22Rv1 (cell line): Measurements from ENCODE around the gene RRAS2.
A peak's percentile ranks its signal among the peaks of the same experiment; 100 is the strongest.

Experiments used
- H3K27ac ChIP-seq: fragments of 450-650 bp; 2 replicates; pipeline ENCODE4 v1.5.1; 2017
- ZFX ChIP-seq: fragments of 450-650 bp; IDR thresholded peaks from 2 replicates; pipeline ENCODE4 v1.6.1; 2017; ENCODE audit warnings: antibody characterized with exemption, borderline replicate concordance
- TF ChIP-seq, protein P1 (sequence below): fragments of 450-650 bp; IDR thresholded peaks from 2 replicates; pipeline ENCODE4 v1.5.1; 2017; ENCODE audit warnings: mild to moderate bottlenecking

The RRAS2 gene

GRCh38 chr11:14380125-14380936 is 21.3 kb upstream of the RRAS2 start:
- peak overlapping the region; percentile 49 for H3K27ac ChIP-seq

GRCh38 chr11:14378171-14378570 is 19.2 kb upstream of the RRAS2 start:
- TF ChIP-seq, protein P1, sequence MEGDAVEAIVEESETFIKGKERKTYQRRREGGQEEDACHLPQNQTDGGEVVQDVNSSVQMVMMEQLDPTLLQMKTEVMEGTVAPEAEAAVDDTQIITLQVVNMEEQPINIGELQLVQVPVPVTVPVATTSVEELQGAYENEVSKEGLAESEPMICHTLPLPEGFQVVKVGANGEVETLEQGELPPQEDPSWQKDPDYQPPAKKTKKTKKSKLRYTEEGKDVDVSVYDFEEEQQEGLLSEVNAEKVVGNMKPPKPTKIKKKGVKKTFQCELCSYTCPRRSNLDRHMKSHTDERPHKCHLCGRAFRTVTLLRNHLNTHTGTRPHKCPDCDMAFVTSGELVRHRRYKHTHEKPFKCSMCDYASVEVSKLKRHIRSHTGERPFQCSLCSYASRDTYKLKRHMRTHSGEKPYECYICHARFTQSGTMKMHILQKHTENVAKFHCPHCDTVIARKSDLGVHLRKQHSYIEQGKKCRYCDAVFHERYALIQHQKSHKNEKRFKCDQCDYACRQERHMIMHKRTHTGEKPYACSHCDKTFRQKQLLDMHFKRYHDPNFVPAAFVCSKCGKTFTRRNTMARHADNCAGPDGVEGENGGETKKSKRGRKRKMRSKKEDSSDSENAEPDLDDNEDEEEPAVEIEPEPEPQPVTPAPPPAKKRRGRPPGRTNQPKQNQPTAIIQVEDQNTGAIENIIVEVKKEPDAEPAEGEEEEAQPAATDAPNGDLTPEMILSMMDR: no peak
- TF ChIP-seq ZFX: no peak
- H3K27ac ChIP-seq: no peak overlapping the region

More at GRCh38 chr11:14380125-14380936, 21.3 kb upstream of the RRAS2 start:
- TF ChIP-seq, protein P1: no peak

DNA sequence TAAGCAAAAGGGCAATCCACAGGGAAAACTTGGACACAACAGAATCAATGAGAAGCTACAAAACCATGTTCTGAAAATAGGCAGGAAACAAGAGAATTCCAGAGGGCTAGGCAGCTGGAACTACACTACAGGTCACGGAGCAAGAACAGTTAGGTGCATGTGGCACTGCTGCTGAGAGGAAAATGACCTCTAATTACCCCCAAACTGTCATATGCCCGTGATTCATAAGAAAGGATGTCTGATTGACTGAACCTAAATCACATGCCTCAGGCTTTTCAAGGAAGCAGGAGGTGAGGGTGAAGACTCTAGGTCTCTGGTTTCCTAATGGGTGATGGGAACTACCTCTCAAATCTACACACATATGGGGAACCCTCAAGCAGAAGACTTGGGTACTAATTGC is 17.9 kb upstream of the RRAS2 start:
- TF ChIP-seq, protein P1: no peak
- no peak for TF ChIP-seq ZFX
- no peak overlapping the region for H3K27ac ChIP-seq

DNA sequence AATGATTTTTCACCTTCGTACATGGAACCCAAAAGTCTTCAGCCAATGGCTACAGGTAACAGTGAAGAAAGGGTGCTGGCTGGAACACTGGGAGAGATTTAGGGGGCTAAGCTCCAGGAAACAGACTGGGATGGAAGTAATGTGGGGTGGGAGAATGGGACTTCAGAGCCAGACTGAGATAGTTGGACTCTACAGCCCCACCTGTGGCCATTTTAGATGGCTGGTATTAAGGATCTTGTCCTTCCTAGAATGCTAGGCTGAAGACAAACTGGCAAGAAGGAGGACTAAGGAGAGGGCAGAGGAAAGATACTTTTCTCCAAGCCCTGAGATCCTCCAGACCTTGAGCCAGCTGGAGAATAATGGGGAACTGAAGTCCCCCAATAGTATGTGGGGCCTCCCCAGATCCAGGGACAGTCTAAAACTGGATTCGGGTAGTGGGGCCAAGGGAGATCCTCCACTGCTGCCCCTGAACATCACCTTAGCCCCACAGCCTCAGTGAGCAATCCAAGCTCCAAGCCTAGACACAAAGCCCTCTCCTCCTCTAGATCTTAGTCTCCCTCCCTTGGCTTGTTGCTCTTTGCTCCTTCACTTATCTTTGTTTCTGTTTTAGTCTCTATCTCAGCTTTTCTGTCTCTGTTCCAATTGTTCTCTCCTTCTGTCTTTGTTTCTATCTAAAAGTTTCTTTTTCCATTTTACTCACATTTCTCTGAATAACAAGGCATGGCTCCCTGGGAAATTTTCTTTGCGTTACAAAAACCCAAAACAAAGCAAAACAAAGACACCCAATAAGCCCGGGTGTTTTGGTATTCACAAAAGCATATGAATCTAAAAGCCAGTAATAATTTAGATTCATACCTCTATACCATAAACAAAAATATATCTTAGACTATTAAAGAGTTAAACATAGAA is 16.2 kb upstream of the RRAS2 start:
- TF ChIP-seq, protein P1: peak; percentile 38
- no peak for TF ChIP-seq ZFX
- no peak overlapping the region for H3K27ac ChIP-seq

- no peak for TF ChIP-seq ZFX
- TF ChIP-seq, protein P1: no peak
- no peak overlapping the region for H3K27ac ChIP-seq
These were observed 15.1 kb upstream of the RRAS2 start for GRCh38 chr11:14373941-14374646.

DNA sequence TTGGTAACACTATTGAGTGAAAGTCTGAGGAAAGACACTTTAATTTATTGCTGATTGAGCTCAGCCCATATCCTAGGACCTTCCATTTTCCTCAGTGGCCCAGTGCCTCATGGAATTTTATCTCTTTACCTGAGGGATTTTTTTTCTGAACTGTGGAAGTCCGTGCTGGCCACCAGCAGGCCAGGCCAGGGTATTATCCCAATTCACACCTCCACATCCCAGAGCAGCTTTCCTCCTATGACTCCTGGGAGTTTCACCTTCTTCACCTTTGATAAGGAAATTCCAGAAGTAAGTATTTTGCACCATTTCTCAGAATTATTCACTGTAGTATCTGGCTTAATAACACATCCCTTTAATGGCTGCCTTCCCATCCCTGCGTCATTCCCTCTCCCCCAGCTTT is 13.0 kb upstream of the RRAS2 start:
- TF ChIP-seq, protein P1: no peak
- no peak for TF ChIP-seq ZFX
- no peak overlapping the region for H3K27ac ChIP-seq
